HL-60 (cell line): Measurements from ENCODE around the gene TNRC6C.

ENCODE experiments used
- GABPA ChIP-seq: IDR thresholded peaks from 2 replicates; pipeline ENCODE4 v1.6.1; 2012; ENCODE audit warnings: low read depth
- POLR2AphosphoS5 ChIP-seq: IDR thresholded peaks from 2 replicates; pipeline ENCODE4 v1.6.1; 2012; ENCODE audit warnings: low read depth
- SPI1 ChIP-seq: IDR thresholded peaks from 2 replicates; pipeline ENCODE4 v1.6.1; 2012; ENCODE audit warnings: low read depth, mild to moderate bottlenecking, borderline replicate concordance

GRCh38 chr17:78041386-78042179 is 83.1 kb downstream of the TNRC6C start:
- no peak for TF ChIP-seq SPI1
- no peak for TF ChIP-seq POLR2AphosphoS5
- no peak for TF ChIP-seq GABPA
